ENCODE results near the gene PLA2G4A. TPM values are rescaled to one million over a fixed set of nuclear protein-coding genes. Genes with fewer than 3 reads are reported as not detected.
"Not testable (repeated sequence)": the region's sequence is repeated elsewhere in the genome, so short reads cannot be mapped to it uniquely, and the experiment has no call there.

Gene PLA2G4A
- total RNA-seq, 1 donor = 12.3 TPM

DNA sequence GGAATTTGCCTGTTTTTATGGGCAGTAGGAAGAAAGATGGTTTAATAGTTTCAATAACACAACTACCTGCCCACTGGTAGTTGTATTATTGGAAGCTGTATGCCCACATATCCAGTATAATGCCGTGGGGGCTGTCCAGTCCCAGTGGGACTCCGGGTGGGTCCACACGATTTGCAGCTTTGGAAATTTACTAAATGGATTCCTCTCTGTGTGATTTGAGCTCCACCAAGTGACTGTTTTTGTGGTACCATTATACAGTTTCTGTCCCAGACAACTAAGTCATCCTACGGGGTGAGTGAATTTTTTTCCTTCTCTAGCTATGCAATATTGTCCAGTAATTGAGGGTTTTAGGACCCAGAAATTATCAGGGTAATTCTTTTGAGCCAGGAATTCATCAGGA, 86.8 kb downstream of the PLA2G4A start:
- TF ChIP-seq, protein P1, sequence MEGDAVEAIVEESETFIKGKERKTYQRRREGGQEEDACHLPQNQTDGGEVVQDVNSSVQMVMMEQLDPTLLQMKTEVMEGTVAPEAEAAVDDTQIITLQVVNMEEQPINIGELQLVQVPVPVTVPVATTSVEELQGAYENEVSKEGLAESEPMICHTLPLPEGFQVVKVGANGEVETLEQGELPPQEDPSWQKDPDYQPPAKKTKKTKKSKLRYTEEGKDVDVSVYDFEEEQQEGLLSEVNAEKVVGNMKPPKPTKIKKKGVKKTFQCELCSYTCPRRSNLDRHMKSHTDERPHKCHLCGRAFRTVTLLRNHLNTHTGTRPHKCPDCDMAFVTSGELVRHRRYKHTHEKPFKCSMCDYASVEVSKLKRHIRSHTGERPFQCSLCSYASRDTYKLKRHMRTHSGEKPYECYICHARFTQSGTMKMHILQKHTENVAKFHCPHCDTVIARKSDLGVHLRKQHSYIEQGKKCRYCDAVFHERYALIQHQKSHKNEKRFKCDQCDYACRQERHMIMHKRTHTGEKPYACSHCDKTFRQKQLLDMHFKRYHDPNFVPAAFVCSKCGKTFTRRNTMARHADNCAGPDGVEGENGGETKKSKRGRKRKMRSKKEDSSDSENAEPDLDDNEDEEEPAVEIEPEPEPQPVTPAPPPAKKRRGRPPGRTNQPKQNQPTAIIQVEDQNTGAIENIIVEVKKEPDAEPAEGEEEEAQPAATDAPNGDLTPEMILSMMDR (IDR thresholded peaks at IDR 0.05; ENCODE audit: extremely low read depth, low read depth, low read length) = peak; percentile 41
- no peaks in the 10 kb centered on the region for H3K79me2 ChIP-seq (ENCODE audit: insufficient read depth, low read length)
- no peak for DNase-seq (ENCODE audit: insufficient read length, low spot score, missing footprints)

DNA sequence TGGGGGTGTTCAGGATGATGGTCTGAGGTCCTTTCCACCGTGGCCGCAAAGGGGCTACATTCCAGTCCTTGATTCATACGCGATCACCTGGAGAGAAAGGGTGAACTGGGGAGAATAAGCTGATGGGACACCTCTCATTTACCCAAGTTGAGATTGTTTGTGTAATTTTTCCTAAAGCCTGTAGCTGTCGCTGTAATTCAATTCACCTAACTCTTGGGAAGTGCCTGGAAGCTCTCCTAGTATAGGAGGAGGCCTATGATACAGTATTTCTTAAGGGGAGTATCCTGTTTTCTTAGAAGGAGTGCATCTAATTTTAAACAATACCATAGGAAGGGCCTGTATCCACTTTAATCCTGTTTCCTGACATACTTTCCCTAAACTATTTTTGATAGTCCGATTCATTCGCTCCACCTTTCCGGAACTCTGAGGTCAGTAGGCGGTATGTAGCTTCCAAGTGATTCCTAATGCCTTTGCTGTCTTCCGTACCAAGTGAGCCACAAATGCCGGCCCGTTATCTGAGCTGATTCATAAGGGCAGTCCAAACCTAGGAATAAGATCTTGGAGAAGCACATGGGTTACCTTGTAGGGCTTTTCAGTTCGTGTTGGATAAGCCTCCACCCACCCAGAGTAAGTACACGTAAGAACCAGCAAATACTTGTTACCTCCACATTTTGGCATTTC, 88.5 kb downstream of the PLA2G4A start:
- not testable (repeated sequence) for H2AFZ ChIP-seq (ENCODE audit: low read length); H3K36me3 ChIP-seq (ENCODE audit: insufficient read depth, low read length); DNase-seq (ENCODE audit: insufficient read length, low spot score, missing footprints); H3K79me2 ChIP-seq (ENCODE audit: insufficient read depth, low read length); H4K20me1 ChIP-seq (ENCODE audit: insufficient read depth, low read length); H3K27ac ChIP-seq (ENCODE audit: low read depth, low read length); H3K9me3 ChIP-seq (ENCODE audit: low read depth, low read length); H3K27me3 ChIP-seq (ENCODE audit: insufficient read depth, low read length); H3K4me3 ChIP-seq (ENCODE audit: insufficient read depth, low read length); H3K4me2 ChIP-seq (ENCODE audit: insufficient read depth, low read length); H3K4me1 ChIP-seq (ENCODE audit: insufficient read depth, low read length)
- TF ChIP-seq, protein P1 (IDR thresholded peaks at IDR 0.05; ENCODE audit: extremely low read depth, low read depth, low read length) = peak; percentile 42

More for the DNA sequence above, 86.8 kb downstream of the PLA2G4A start:
- H3K27me3 ChIP-seq (ENCODE audit: insufficient read depth, low read length) = no peaks in the 10 kb centered on the region
- no peaks in the 10 kb centered on the region for H3K36me3 ChIP-seq (ENCODE audit: insufficient read depth, low read length)
- H3K9me3 ChIP-seq (ENCODE audit: low read depth, low read length) = no peaks in the 10 kb centered on the region
- H3K4me1 ChIP-seq (ENCODE audit: insufficient read depth, low read length) = peaks cover 7% of the 10 kb centered on the region
- H3K4me2 ChIP-seq (ENCODE audit: insufficient read depth, low read length) = peak overlapping the region; percentile 50
- no peak overlapping the region for H3K27ac ChIP-seq (ENCODE audit: low read depth, low read length)
- no peaks in the 10 kb centered on the region for H4K20me1 ChIP-seq (ENCODE audit: insufficient read depth, low read length)
- H3K4me3 ChIP-seq (ENCODE audit: insufficient read depth, low read length) = peak overlapping the region; percentile 39
- peak overlapping the region; percentile 60 for H2AFZ ChIP-seq (ENCODE audit: low read length)

DNA sequence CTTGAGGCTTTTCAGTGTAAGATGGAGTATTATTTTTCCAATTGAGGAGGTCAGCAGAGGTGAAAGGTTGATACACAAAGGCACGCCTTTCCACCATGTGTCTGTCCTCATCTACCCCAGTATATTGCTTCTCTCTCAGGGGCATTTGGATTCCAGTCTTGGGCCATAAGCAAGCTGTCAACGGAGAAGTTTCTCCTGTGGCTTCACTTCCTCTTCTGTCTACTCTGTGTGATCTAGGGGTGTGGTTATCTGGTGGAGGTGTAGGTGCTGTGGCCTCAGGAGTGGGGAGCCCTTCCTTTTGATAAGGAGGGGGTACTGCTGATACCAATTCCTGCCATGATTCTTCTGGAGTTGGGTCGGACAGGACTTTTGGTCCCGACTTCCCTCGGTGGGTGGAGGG, 92.6 kb downstream of the PLA2G4A start:
- H3K4me1 ChIP-seq (ENCODE audit: insufficient read depth, low read length); H4K20me1 ChIP-seq (ENCODE audit: insufficient read depth, low read length); H3K36me3 ChIP-seq (ENCODE audit: insufficient read depth, low read length); H2AFZ ChIP-seq (ENCODE audit: low read length); H3K27me3 ChIP-seq (ENCODE audit: insufficient read depth, low read length); H3K4me2 ChIP-seq (ENCODE audit: insufficient read depth, low read length); H3K4me3 ChIP-seq (ENCODE audit: insufficient read depth, low read length); H3K9me3 ChIP-seq (ENCODE audit: low read depth, low read length); H3K27ac ChIP-seq (ENCODE audit: low read depth, low read length); H3K79me2 ChIP-seq (ENCODE audit: insufficient read depth, low read length); DNase-seq (ENCODE audit: insufficient read length, low spot score, missing footprints): not testable (repeated sequence)

DNA sequence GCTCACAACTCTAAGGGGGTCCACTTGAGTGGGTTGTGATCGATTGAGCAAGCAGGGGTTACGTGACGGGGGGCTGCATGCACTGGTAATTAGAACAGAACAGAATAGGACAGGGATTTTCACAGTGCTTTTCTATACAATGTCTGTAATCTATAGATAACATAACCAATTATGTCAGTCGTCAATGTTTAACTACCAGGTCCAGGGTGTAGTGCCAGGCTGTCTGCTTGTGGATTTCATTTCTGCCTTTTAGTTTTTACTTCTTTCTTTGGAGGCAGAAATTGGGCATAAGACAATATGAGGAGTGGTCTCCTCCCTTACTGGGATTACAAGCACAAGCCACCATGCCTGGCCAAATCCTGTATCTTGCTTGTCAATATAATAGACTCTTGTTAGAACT, 94.1 kb downstream of the PLA2G4A start:
- not testable (repeated sequence) for H3K4me1 ChIP-seq (ENCODE audit: insufficient read depth, low read length); H2AFZ ChIP-seq (ENCODE audit: low read length); H3K27me3 ChIP-seq (ENCODE audit: insufficient read depth, low read length); H4K20me1 ChIP-seq (ENCODE audit: insufficient read depth, low read length); H3K79me2 ChIP-seq (ENCODE audit: insufficient read depth, low read length); H3K27ac ChIP-seq (ENCODE audit: low read depth, low read length); H3K36me3 ChIP-seq (ENCODE audit: insufficient read depth, low read length); H3K9me3 ChIP-seq (ENCODE audit: low read depth, low read length); H3K4me3 ChIP-seq (ENCODE audit: insufficient read depth, low read length); H3K4me2 ChIP-seq (ENCODE audit: insufficient read depth, low read length)
- peak; percentile 17 for DNase-seq (ENCODE audit: insufficient read length, low spot score, missing footprints)

DNA sequence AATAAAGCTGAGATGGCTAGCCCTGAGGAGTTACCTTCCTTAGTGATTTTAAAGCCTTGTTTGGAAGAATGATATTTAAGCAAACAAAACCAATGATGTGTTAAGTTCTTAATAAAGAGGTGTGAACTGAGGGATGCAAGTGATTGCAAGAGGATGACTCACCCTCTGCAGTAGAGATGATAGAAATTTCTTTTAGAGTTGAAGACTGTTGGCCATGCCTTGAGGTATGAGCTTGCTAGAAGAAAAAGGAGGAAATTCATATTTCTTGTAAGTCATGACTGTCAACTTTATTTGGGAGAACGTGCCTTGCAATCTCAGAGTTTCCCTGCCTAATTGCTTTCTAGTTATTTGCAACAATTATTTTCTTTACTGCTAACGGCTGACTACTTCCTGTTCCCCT, 94.7 kb downstream of the PLA2G4A start:
- Histone ChIP-seq H4K20me1 (ENCODE audit: insufficient read depth, low read length) (no peaks in the 10 kb centered on the region), H3K4me2 (ENCODE audit: insufficient read depth, low read length) (no peak overlapping the region), H3K4me3 (ENCODE audit: insufficient read depth, low read length) (no peak overlapping the region), H3K9me3 (ENCODE audit: low read depth, low read length) (no peaks in the 10 kb centered on the region), H3K4me1 (ENCODE audit: insufficient read depth, low read length) (peaks cover 6% of the 10 kb centered on the region), H3K27me3 (ENCODE audit: insufficient read depth, low read length) (no peaks in the 10 kb centered on the region), H3K27ac (ENCODE audit: low read depth, low read length) (no peak overlapping the region), H3K36me3 (ENCODE audit: insufficient read depth, low read length) (no peaks in the 10 kb centered on the region), H3K79me2 (ENCODE audit: insufficient read depth, low read length) (no peaks in the 10 kb centered on the region), H2AFZ (ENCODE audit: low read length) (no peak overlapping the region)
- no peak for DNase-seq (ENCODE audit: insufficient read length, low spot score, missing footprints)
- TF ChIP-seq, protein P1 (IDR thresholded peaks at IDR 0.05; ENCODE audit: extremely low read depth, low read depth, low read length) = no peak

All from osteoblast (primary cell).